HepG2 (cell line): ENCODE measurements around the gene CPSF4. TPM values are rescaled to one million over a fixed set of nuclear protein-coding genes. Genes with fewer than 3 reads are reported as not detected.

ENCODE experiments used
- ARNT ChIP-seq: fragments of 450-650 bp; IDR thresholded peaks from 2 replicates; pipeline ENCODE4 v1.6.1; 2017
- EP300 ChIP-seq, 3 experiments: sonication (generic) in 1 of 3; formaldehyde crosslinking in 1 of 3; IDR thresholded peaks; 2 replicates each; pipeline versions ENCODE4 v1.5.1 to v1.6.1; 2011 to 2020; ENCODE audit warnings: low read depth in 2 of 3, low read length in 2 of 3, borderline replicate concordance in 1 of 3, improper control_type of control experiment in 1 of 3, mild to moderate bottlenecking in 1 of 3, missing genetic modification reagents in 1 of 3, moderate library complexity in 1 of 3
- FOXP4 ChIP-seq: sonication (generic); formaldehyde crosslinking; IDR thresholded peaks from 2 replicates; pipeline ENCODE4 v1.4.0; 2020; ENCODE audit warnings: missing genetic modification reagents
- JUN ChIP-seq: sonication (generic); formaldehyde crosslinking; IDR thresholded peaks from 2 replicates; pipeline ENCODE4 v1.4.0; 2020; ENCODE audit warnings: mild to moderate bottlenecking, missing genetic modification reagents
- MAX ChIP-seq: IDR thresholded peaks from 2 replicates; pipeline ENCODE4 v1.6.1; 2012; ENCODE audit warnings: inconsistent platforms
- MTA1 ChIP-seq: sonication (generic); formaldehyde crosslinking; IDR thresholded peaks from 2 replicates; pipeline ENCODE4 v1.4.0; 2020; ENCODE audit warnings: missing genetic modification reagents, mild to moderate bottlenecking, borderline replicate concordance
- MTF1 ChIP-seq: sonication (generic); formaldehyde crosslinking; IDR thresholded peaks from 2 replicates; pipeline ENCODE4 v1.5.0; 2020; ENCODE audit warnings: missing genetic modification reagents
- NR2F2 ChIP-seq: IDR thresholded peaks from 2 replicates; pipeline ENCODE4 v1.6.1; 2012; ENCODE audit warnings: low read depth, inconsistent platforms, borderline replicate concordance
- ZNF251 ChIP-seq: sonication (generic); formaldehyde crosslinking; IDR thresholded peaks from 2 replicates; pipeline ENCODE4 v1.9.0; 2021; ENCODE audit warnings: mild to moderate bottlenecking, missing genetic modification reagents
- ZNF274 ChIP-seq: sonication (generic); formaldehyde crosslinking; IDR thresholded peaks from 2 replicates; pipeline ENCODE4 v1.5.1; 2020; ENCODE audit warnings: mild to moderate bottlenecking, missing genetic modification reagents
- ZNF343 ChIP-seq: sonication (generic); formaldehyde crosslinking; IDR thresholded peaks from 2 replicates; pipeline ENCODE4 v1.4.0; 2020; ENCODE audit warnings: mild to moderate bottlenecking, missing genetic modification reagents
- ZNF367 ChIP-seq: sonication (generic); formaldehyde crosslinking; IDR thresholded peaks from 2 replicates; pipeline ENCODE4 v1.4.0; 2020; ENCODE audit warnings: missing genetic modification reagents, borderline replicate concordance
- ZNF382 ChIP-seq: sonication (generic); formaldehyde crosslinking; IDR thresholded peaks from 2 replicates; pipeline ENCODE4 v1.5.0; 2020; ENCODE audit warnings: missing genetic modification reagents, mild to moderate bottlenecking, borderline replicate concordance
- ZNF430 ChIP-seq: sonication (generic); formaldehyde crosslinking; IDR thresholded peaks from 2 replicates; pipeline ENCODE4 v1.9.0; 2021; ENCODE audit warnings: mild to moderate bottlenecking, missing genetic modification reagents
- ZNF432 ChIP-seq: sonication (generic); formaldehyde crosslinking; IDR thresholded peaks from 2 replicates; pipeline ENCODE4 v1.5.0; 2020; ENCODE audit warnings: missing genetic modification reagents, mild to moderate bottlenecking, borderline replicate concordance
- ZNF605 ChIP-seq: sonication (generic); formaldehyde crosslinking; IDR thresholded peaks from 2 replicates; pipeline ENCODE4 v1.8.0; 2022; ENCODE audit warnings: mild to moderate bottlenecking, missing genetic modification reagents
- ZNF644 ChIP-seq: IDR thresholded peaks from 2 replicates; pipeline ENCODE4 v1.6.1; 2016; ENCODE audit warnings: low read depth
- ZNF674 ChIP-seq: sonication (generic); formaldehyde crosslinking; IDR thresholded peaks from 2 replicates; pipeline ENCODE4 v1.5.0; 2020; ENCODE audit warnings: low read depth, mild to moderate bottlenecking, missing genetic modification reagents
- ZNF749 ChIP-seq: sonication (generic); formaldehyde crosslinking; IDR thresholded peaks from 2 replicates; pipeline ENCODE4 v1.8.0; 2022; ENCODE audit warnings: mild to moderate bottlenecking, missing genetic modification reagents, moderate library complexity, borderline replicate concordance
- ZNF776 ChIP-seq: sonication (generic); formaldehyde crosslinking; IDR thresholded peaks from 2 replicates; pipeline ENCODE4 v1.4.0; 2020; ENCODE audit warnings: mild to moderate bottlenecking, missing genetic modification reagents
- ZNF781 ChIP-seq: sonication (generic); formaldehyde crosslinking; IDR thresholded peaks from 2 replicates; pipeline ENCODE4 v1.5.1; 2020; ENCODE audit warnings: borderline replicate concordance, mild to moderate bottlenecking, missing genetic modification reagents; ENCODE audit errors: not compliant biosample characterization
- polyA plus RNA-seq, 8 experiments: library from polyadenylated mRNA; depleted of rRNA in 3 of 8; stranded (reverse) in 7 of 8; unstranded in 1 of 8; fragments of >200 nt; fragmentation: Illumina TruSeq in 4 of 8; extraction: Trizol in 4 of 8; gene quantifications; 2 replicates each; pipeline versions ENCODE4 v1.2.1 to v1.2.3, GENCODE V29; 2011 to 2016; ENCODE audit warnings: low read depth in 4 of 8, missing spikeins in 1 of 8, mixed read lengths in 1 of 8; ENCODE audit not compliant: insufficient read depth in 1 of 8
- total RNA-seq, 5 experiments: library from RNA; depleted of rRNA; stranded (reverse); fragments of >200 nt; fragmentation: Illumina TruSeq; extraction: Trizol; gene quantifications; 2 replicates each; pipeline ENCODE4 v1.2.3, GENCODE V29; 2016; ENCODE audit warnings: low read depth in 1 of 5
- TF ChIP-seq, protein P1 (sequence below): sonication (generic); formaldehyde crosslinking; IDR thresholded peaks from 2 replicates; pipeline ENCODE4 v1.5.0; 2020; ENCODE audit warnings: mild to moderate bottlenecking, missing genetic modification reagents
- TF ChIP-seq, protein P2 (sequence below): sonication (generic); formaldehyde crosslinking; IDR thresholded peaks from 2 replicates; pipeline ENCODE4 v1.4.0; 2020; ENCODE audit warnings: mild to moderate bottlenecking, low read depth, missing genetic modification reagents

CPSF4 gene
- total and polyA plus RNA-seq, 2 of the 13 experiments (the other 11 are each of a cell fraction or from before 2014, with no cell fraction given), result 34.1 to 49.6 TPM

DNA sequence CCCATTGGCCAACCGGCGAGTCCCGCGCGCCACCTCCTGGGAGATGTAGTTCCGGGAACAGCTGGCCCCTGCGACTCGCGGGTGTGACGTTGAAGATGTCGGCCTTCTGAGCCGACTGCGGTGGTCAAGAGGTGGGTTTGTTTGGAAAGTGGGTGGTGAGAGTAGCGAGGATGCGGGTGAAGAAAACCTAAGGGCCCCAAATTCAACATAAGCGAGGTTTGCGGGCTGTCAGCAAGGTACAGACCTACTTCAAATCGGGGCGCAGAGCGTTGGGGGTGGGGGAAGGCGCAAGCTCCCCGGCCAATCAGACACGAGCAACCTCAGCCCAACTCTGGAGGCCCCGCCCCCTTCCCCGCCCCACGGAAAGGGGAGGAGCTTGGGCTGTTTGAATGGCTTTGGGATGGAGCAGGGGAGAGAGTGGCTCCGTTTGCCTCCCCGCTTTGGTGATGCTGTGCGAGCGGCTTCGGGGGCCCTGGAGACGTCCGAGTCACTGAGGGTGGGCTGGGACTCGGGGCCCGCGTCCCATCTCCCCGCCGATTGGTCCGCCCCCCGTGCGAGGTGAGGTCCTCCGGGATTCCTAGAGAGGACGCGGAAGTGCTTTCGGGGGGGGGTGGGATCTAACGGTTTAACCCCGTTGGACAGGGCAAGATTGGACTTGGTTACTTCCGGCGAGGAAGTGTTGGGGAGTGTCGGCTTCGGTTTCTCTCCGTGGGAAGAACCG, 66.0 kb downstream of the CPSF4 start, which contains the start of gene ZKSCAN5 (continued):
- TF ChIP-seq EP300 (IDR thresholded peaks at IDR 0.05; ENCODE audit: low read depth in 2 of 2, low read length in 2 of 2) (no peak), EP300 (CRISPR knock-in tag; IDR thresholded peaks at IDR 0.05; ENCODE audit: borderline replicate concordance) (no peak), ZNF274 (CRISPR knock-in tag) (peak; percentile 69; the same call in 1 of the 2 replicates), ZNF749 (CRISPR knock-in tag) (no peak), ZNF432 (CRISPR knock-in tag) (no peak), MAX (peak; percentile 55), ZNF430 (CRISPR knock-in tag) (peak; percentile 70; the same call in 1 of the 2 replicates), MTF1 (CRISPR knock-in tag) (no peak), ZNF776 (peak; percentile 74; the same call in 1 of the 2 replicates), NR2F2 (no peak), JUN (CRISPR knock-in tag) (no peak), ZNF251 (CRISPR knock-in tag) (no peak), ZNF644 (CRISPR knock-in tag) (no peak), ZNF367 (CRISPR knock-in tag) (no peak), ZNF343 (no peak), ZNF674 (no peak), FOXP4 (no peak), ZNF781 (CRISPR knock-in tag) (peak; percentile 40), MTA1 (CRISPR knock-in tag) (no peak), ZNF605 (peak; percentile 92), ZNF382 (CRISPR knock-in tag) (no peak), ARNT (no peak)
- TF ChIP-seq, protein P1, sequence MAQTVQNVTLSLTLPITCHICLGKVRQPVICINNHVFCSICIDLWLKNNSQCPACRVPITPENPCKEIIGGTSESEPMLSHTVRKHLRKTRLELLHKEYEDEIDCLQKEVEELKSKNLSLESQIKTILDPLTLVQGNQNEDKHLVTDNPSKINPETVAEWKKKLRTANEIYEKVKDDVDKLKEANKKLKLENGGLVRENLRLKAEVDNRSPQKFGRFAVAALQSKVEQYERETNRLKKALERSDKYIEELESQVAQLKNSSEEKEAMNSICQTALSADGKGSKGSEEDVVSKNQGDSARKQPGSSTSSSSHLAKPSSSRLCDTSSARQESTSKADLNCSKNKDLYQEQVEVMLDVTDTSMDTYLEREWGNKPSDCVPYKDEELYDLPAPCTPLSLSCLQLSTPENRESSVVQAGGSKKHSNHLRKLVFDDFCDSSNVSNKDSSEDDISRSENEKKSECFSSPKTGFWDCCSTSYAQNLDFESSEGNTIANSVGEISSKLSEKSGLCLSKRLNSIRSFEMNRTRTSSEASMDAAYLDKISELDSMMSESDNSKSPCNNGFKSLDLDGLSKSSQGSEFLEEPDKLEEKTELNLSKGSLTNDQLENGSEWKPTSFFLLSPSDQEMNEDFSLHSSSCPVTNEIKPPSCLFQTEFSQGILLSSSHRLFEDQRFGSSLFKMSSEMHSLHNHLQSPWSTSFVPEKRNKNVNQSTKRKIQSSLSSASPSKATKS, result no peak
- TF ChIP-seq, protein P2, sequence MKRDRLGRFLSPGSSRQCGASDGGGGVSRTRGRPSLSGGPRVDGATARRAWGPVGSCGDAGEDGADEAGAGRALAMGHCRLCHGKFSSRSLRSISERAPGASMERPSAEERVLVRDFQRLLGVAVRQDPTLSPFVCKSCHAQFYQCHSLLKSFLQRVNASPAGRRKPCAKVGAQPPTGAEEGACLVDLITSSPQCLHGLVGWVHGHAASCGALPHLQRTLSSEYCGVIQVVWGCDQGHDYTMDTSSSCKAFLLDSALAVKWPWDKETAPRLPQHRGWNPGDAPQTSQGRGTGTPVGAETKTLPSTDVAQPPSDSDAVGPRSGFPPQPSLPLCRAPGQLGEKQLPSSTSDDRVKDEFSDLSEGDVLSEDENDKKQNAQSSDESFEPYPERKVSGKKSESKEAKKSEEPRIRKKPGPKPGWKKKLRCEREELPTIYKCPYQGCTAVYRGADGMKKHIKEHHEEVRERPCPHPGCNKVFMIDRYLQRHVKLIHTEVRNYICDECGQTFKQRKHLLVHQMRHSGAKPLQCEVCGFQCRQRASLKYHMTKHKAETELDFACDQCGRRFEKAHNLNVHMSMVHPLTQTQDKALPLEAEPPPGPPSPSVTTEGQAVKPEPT (CRISPR knock-in tag), result no peak
